DOHH2 (cell line): ENCODE data around the gene IGSF11.

Experiments
- H3F3A ChIP-seq: fragments of 200-600 bp; sonication (generic), shearing (Covaris generic); 2 replicates; pipeline ENCODE4 v1.6.0; 2016; ENCODE audit warnings: antibody characterized with exemption, mild to moderate bottlenecking; ENCODE audit not compliant: control insufficient read depth, insufficient read depth
- H3K27ac ChIP-seq: fragments of 200-600 bp; sonication (generic); 2 replicates; pipeline ENCODE4 v1.5.1; 2014; ENCODE audit warnings: low read depth, mild to moderate bottlenecking, low read length, moderate library complexity
- H3K27me3 ChIP-seq: fragments of 200-600 bp; sonication (generic); 2 replicates; pipeline ENCODE4 v1.6.1; 2014; ENCODE audit warnings: mild to moderate bottlenecking, low read length, mixed read lengths; ENCODE audit not compliant: control insufficient read depth
- H3K36me3 ChIP-seq: fragments of 200-600 bp; sonication (generic); 2 replicates; pipeline ENCODE4 v1.6.1; 2014; ENCODE audit warnings: mild to moderate bottlenecking, low read length, moderate library complexity, mixed read lengths; ENCODE audit not compliant: control insufficient read depth
- H3K4me1 ChIP-seq: fragments of 200-600 bp; sonication (generic); 2 replicates; pipeline ENCODE4 v1.6.1; 2014; ENCODE audit warnings: mild to moderate bottlenecking, low read length, mixed read lengths; ENCODE audit not compliant: control insufficient read depth
- H3K4me2 ChIP-seq: fragments of 200-600 bp; sonication (generic); 2 replicates; pipeline ENCODE4 v1.6.0; 2014; ENCODE audit warnings: mild to moderate bottlenecking, low read length, moderate library complexity
- H3K4me3 ChIP-seq: fragments of 200-600 bp; sonication (generic); 2 replicates; pipeline ENCODE4 v1.5.1; 2014; ENCODE audit warnings: mild to moderate bottlenecking, low read length, mixed read lengths
- H3K79me2 ChIP-seq: fragments of 200-600 bp; sonication (generic); 2 replicates; pipeline ENCODE4 v1.6.1; 2014; ENCODE audit warnings: mild to moderate bottlenecking, low read length, mixed read lengths; ENCODE audit not compliant: control insufficient read depth
- H3K9me2 ChIP-seq: fragments of 200-600 bp; sonication (generic); replicated peaks from 2 replicates; pipeline ENCODE4 v1.6.1; 2014; ENCODE audit warnings: mild to moderate bottlenecking, low read length, mixed read lengths; ENCODE audit not compliant: control insufficient read depth
- H3K9me3 ChIP-seq: fragments of 200-600 bp; sonication (generic); 2 replicates; pipeline ENCODE4 v1.6.1; 2014; ENCODE audit warnings: antibody characterized with exemption, low read length, mixed read lengths; ENCODE audit not compliant: control insufficient read depth, insufficient read depth
- H4K20me1 ChIP-seq: fragments of 200-600 bp; sonication (generic); 2 replicates; pipeline ENCODE4 v1.6.0; 2014; ENCODE audit warnings: low read depth, mild to moderate bottlenecking, antibody characterized with exemption, low read length, moderate library complexity; ENCODE audit not compliant: control insufficient read depth, insufficient read depth
- EZH2phosphoT487 ChIP-seq: fragments of 200-600 bp; sonication (generic); IDR thresholded peaks from 2 replicates; pipeline ENCODE4 v1.6.1; 2017; ENCODE audit warnings: borderline replicate concordance, mild to moderate bottlenecking, antibody characterized with exemption, low read length, moderate library complexity, mixed read lengths
- TF ChIP-seq, protein P1 (sequence below): fragments of 200-600 bp; sonication (generic); IDR thresholded peaks from one replicate; pipeline ENCODE4 v1.5.1; 2014; ENCODE audit warnings: antibody characterized with exemption, mild to moderate bottlenecking, low read depth, low read length; ENCODE audit not compliant: poor library complexity, severe bottlenecking

The IGSF11 gene

DNA sequence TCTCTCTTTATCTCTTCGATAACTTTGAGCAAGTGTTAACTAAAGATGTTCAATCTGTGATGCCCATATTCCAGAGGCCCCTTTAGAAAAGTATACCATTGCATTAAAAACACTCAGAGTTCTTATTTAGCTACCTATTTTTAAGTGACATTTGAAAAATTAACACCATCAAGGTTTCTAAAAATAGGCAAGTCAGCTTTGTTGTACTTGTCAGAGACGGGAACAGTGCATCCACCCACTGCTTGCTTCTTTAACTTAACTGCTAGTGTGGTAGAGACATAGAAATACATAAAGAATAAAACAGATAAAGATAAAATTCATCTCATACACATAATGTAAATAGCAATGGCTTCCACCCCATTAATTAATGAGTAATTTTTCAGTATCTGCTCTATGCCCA is 66.0 kb downstream of the IGSF11 start:
- H4K20me1 ChIP-seq: no peaks in the 10 kb centered on the region
- H3K27ac ChIP-seq: no peak overlapping the region
- no peak overlapping the region for H3K4me3 ChIP-seq
- no peaks in the 10 kb centered on the region for H3K27me3 ChIP-seq
- H3F3A ChIP-seq: no peaks in the 10 kb centered on the region
- H3K4me2 ChIP-seq: no peak overlapping the region
- H3K79me2 ChIP-seq: no peaks in the 10 kb centered on the region
- TF ChIP-seq, protein P1, sequence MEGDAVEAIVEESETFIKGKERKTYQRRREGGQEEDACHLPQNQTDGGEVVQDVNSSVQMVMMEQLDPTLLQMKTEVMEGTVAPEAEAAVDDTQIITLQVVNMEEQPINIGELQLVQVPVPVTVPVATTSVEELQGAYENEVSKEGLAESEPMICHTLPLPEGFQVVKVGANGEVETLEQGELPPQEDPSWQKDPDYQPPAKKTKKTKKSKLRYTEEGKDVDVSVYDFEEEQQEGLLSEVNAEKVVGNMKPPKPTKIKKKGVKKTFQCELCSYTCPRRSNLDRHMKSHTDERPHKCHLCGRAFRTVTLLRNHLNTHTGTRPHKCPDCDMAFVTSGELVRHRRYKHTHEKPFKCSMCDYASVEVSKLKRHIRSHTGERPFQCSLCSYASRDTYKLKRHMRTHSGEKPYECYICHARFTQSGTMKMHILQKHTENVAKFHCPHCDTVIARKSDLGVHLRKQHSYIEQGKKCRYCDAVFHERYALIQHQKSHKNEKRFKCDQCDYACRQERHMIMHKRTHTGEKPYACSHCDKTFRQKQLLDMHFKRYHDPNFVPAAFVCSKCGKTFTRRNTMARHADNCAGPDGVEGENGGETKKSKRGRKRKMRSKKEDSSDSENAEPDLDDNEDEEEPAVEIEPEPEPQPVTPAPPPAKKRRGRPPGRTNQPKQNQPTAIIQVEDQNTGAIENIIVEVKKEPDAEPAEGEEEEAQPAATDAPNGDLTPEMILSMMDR: no peak
- no peak for TF ChIP-seq EZH2phosphoT487
- H3K9me3 ChIP-seq: no peaks in the 10 kb centered on the region
- no peaks in the 10 kb centered on the region for H3K36me3 ChIP-seq
- no peaks in the 10 kb centered on the region for H3K9me2 ChIP-seq
- H3K4me1 ChIP-seq: no peaks in the 10 kb centered on the region

DNA sequence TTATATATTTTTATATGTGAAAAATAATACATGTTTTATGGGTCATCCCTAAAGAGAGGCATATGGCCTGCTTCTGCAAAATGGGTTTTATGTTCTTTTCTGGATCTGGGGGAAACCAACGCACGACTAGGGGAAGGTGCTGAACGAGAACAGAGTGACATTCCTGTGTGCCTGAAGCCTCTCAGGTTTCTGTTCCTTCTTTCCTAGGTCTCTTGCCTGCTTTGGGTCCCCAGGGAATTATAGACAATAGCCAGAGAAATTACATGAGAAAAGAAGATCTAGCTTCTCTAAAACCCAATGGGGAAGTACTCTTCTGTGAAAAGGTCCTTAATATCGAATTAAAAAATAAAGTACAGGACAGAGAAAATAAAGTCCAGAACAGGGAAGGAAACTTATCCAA is 66.5 kb downstream of the IGSF11 start:
- Histone ChIP-seq H4K20me1 (no peaks in the 10 kb centered on the region), H3K4me2 (no peak overlapping the region), H3F3A (no peaks in the 10 kb centered on the region), H3K79me2 (no peaks in the 10 kb centered on the region), H3K36me3 (no peaks in the 10 kb centered on the region), H3K27me3 (no peaks in the 10 kb centered on the region), H3K9me2 (no peaks in the 10 kb centered on the region), H3K27ac (no peak overlapping the region), H3K9me3 (no peaks in the 10 kb centered on the region), H3K4me3 (no peak overlapping the region), H3K4me1 (no peaks in the 10 kb centered on the region)
- TF ChIP-seq, protein P1: no peak
- no peak for TF ChIP-seq EZH2phosphoT487

DNA sequence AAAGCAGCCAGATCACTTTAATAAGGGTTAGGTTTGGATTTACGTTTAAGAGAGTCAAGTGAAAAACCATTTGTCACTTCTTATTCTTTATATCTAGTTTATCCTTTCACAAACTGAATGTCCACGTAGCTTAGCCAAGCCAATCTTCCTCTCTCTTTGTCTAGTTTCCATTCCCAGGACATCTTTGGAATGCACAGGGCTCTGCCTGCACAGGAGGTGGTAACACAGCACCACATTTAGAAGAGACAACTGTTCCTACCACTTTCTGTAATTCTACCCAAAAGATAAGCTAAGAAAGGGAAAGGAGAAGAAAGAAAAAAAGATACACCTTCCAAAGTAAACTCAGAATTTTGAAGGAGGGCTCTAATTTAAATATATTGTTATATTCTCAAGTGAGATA is 67.9 kb downstream of the IGSF11 start:
- Histone ChIP-seq H3K4me3 (no peak overlapping the region), H3K9me2 (no peaks in the 10 kb centered on the region), H3K36me3 (no peaks in the 10 kb centered on the region), H3K27ac (no peak overlapping the region), H3K9me3 (no peaks in the 10 kb centered on the region), H3F3A (no peaks in the 10 kb centered on the region), H3K27me3 (no peaks in the 10 kb centered on the region), H4K20me1 (no peaks in the 10 kb centered on the region), H3K79me2 (no peaks in the 10 kb centered on the region), H3K4me1 (no peaks in the 10 kb centered on the region), H3K4me2 (no peak overlapping the region)
- no peak for TF ChIP-seq EZH2phosphoT487
- TF ChIP-seq, protein P1: no peak

DNA sequence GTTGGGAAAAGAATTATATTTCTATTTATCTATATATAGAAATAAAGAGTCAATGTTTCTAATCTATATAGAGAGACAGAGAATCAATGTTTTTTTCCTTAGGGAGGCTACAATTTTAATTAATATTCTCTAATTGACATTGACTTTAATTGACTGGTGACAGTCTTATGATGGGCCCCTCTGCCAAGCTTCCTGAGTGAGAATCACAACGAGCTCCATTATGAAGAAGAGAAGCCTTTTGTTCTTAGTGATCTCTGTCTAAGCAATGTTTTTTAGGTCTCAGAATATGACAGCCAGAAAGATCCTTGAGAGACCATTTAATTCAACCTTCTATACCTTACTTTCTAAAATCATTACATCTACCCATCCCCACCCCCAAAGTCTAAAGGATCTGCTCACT is 70.9 kb downstream of the IGSF11 start:
- Histone ChIP-seq H3K9me3 (no peaks in the 10 kb centered on the region), H3K4me1 (no peaks in the 10 kb centered on the region), H3F3A (no peaks in the 10 kb centered on the region), H4K20me1 (no peaks in the 10 kb centered on the region), H3K4me3 (no peak overlapping the region), H3K27ac (no peak overlapping the region), H3K36me3 (no peaks in the 10 kb centered on the region), H3K9me2 (no peaks in the 10 kb centered on the region), H3K4me2 (no peak overlapping the region), H3K27me3 (no peaks in the 10 kb centered on the region), H3K79me2 (no peaks in the 10 kb centered on the region)
- TF ChIP-seq, protein P1: no peak
- TF ChIP-seq EZH2phosphoT487: no peak
